ENCODE results near the gene OTUB1.

Gene OTUB1

GRCh38 chr11:64019106-64020037 lies 33.1 kb downstream of the OTUB1 start:
- H3K27me3 ChIP-seq (ENCODE audit: low read length) = no peaks in the 10 kb centered on the region
- H3K9ac ChIP-seq (ENCODE audit: low read length) = no peak overlapping the region
- H3K27ac ChIP-seq (ENCODE audit: low read depth, low read length) = no peak overlapping the region
- no peak overlapping the region for H3K4me3 ChIP-seq (ENCODE audit: insufficient read depth, low read length, poor library complexity, severe bottlenecking)
- H2AFZ ChIP-seq (ENCODE audit: low read depth, low read length, severe bottlenecking) = no peak overlapping the region
- no peak overlapping the region for H3K4me2 ChIP-seq (ENCODE audit: low read depth, low read length, poor library complexity, severe bottlenecking)
- no peaks in the 10 kb centered on the region for H3F3A ChIP-seq (ENCODE audit: insufficient read depth)
- no peaks in the 10 kb centered on the region for H3K36me3 ChIP-seq (ENCODE audit: low read length)
- H3K9me3 ChIP-seq (ENCODE audit: insufficient read depth, low read length) = no peaks in the 10 kb centered on the region
- TF ChIP-seq CTCF (IDR thresholded peaks at IDR 0.05; ENCODE audit: insufficient read depth, low read length, poor library complexity, severe bottlenecking) (no peak), EZH2phosphoT487 (conservative IDR thresholded peaks at IDR 0.05; ENCODE audit: low read length) (no peak)
- H4K20me1 ChIP-seq (ENCODE audit: low read depth, low read length) = no peaks in the 10 kb centered on the region
- H3K9me2 ChIP-seq (replicated peaks; ENCODE audit: insufficient read depth, low read length) = no peaks in the 10 kb centered on the region
- no peaks in the 10 kb centered on the region for H3K79me2 ChIP-seq (ENCODE audit: insufficient read depth, low read length)

- Histone ChIP-seq H3K27ac (ENCODE audit: low read depth, low read length) (no peak overlapping the region), H3K79me2 (ENCODE audit: insufficient read depth, low read length) (no peaks in the 10 kb centered on the region), H4K20me1 (ENCODE audit: low read depth, low read length) (no peaks in the 10 kb centered on the region), H3F3A (ENCODE audit: insufficient read depth) (no peaks in the 10 kb centered on the region), H3K27me3 (ENCODE audit: low read length) (no peaks in the 10 kb centered on the region), H3K9ac (ENCODE audit: low read length) (no peak overlapping the region), H3K4me3 (ENCODE audit: insufficient read depth, low read length, poor library complexity, severe bottlenecking) (no peak overlapping the region), H3K4me2 (ENCODE audit: low read depth, low read length, poor library complexity, severe bottlenecking) (no peak overlapping the region), H3K9me2 (replicated peaks; ENCODE audit: insufficient read depth, low read length) (no peaks in the 10 kb centered on the region), H3K9me3 (ENCODE audit: insufficient read depth, low read length) (no peaks in the 10 kb centered on the region), H2AFZ (ENCODE audit: low read depth, low read length, severe bottlenecking) (no peak overlapping the region), H3K36me3 (ENCODE audit: low read length) (no peaks in the 10 kb centered on the region)
- TF ChIP-seq EZH2phosphoT487 (conservative IDR thresholded peaks at IDR 0.05; ENCODE audit: low read length) (no peak), CTCF (IDR thresholded peaks at IDR 0.05; ENCODE audit: insufficient read depth, low read length, poor library complexity, severe bottlenecking) (no peak)
These were observed 34.9 kb downstream of the OTUB1 start for GRCh38 chr11:64020976-64021756.

- TF ChIP-seq EZH2phosphoT487 (conservative IDR thresholded peaks at IDR 0.05; ENCODE audit: low read length) (no peak), CTCF (IDR thresholded peaks at IDR 0.05; ENCODE audit: insufficient read depth, low read length, poor library complexity, severe bottlenecking) (no peak)
- Histone ChIP-seq H3K36me3 (ENCODE audit: low read length) (no peaks in the 10 kb centered on the region), H3K9me3 (ENCODE audit: insufficient read depth, low read length) (no peaks in the 10 kb centered on the region), H4K20me1 (ENCODE audit: low read depth, low read length) (no peaks in the 10 kb centered on the region), H3K79me2 (ENCODE audit: insufficient read depth, low read length) (no peaks in the 10 kb centered on the region), H3K27me3 (ENCODE audit: low read length) (no peaks in the 10 kb centered on the region), H3K4me3 (ENCODE audit: insufficient read depth, low read length, poor library complexity, severe bottlenecking) (no peak overlapping the region), H3K27ac (ENCODE audit: low read depth, low read length) (no peak overlapping the region), H3K9me2 (replicated peaks; ENCODE audit: insufficient read depth, low read length) (no peaks in the 10 kb centered on the region), H3K9ac (ENCODE audit: low read length) (no peak overlapping the region), H3F3A (ENCODE audit: insufficient read depth) (no peaks in the 10 kb centered on the region), H2AFZ (ENCODE audit: low read depth, low read length, severe bottlenecking) (no peak overlapping the region), H3K4me2 (ENCODE audit: low read depth, low read length, poor library complexity, severe bottlenecking) (no peak overlapping the region)
These were observed 35.5 kb downstream of the OTUB1 start for GRCh38 chr11:64021757-64022093.

Data from SU-DHL-6 (cell line).